NB4 (cell line): ENCODE measurements around the gene PNMA8C.

Source experiments
- CTCF ChIP-seq: IDR thresholded peaks from one replicate; pipeline ENCODE4 v1.5.1; 2012; ENCODE audit warnings: low read depth, low read length
- MAX ChIP-seq: IDR thresholded peaks from 2 replicates; pipeline ENCODE4 v1.6.1; 2011; ENCODE audit warnings: low read depth, low read length
- POLR2A ChIP-seq: IDR thresholded peaks from 2 replicates; pipeline ENCODE4 v1.6.1; 2011; ENCODE audit warnings: mild to moderate bottlenecking; ENCODE audit not compliant: insufficient read length; ENCODE audit errors: extremely low read depth

GRCh38 chr19:46471811-46472543 lies 43.2 kb upstream of the PNMA8C start:
- TF ChIP-seq POLR2A (no peak), CTCF (no peak), MAX (no peak)
